ENCODE results near the gene CIB4.

DNA sequence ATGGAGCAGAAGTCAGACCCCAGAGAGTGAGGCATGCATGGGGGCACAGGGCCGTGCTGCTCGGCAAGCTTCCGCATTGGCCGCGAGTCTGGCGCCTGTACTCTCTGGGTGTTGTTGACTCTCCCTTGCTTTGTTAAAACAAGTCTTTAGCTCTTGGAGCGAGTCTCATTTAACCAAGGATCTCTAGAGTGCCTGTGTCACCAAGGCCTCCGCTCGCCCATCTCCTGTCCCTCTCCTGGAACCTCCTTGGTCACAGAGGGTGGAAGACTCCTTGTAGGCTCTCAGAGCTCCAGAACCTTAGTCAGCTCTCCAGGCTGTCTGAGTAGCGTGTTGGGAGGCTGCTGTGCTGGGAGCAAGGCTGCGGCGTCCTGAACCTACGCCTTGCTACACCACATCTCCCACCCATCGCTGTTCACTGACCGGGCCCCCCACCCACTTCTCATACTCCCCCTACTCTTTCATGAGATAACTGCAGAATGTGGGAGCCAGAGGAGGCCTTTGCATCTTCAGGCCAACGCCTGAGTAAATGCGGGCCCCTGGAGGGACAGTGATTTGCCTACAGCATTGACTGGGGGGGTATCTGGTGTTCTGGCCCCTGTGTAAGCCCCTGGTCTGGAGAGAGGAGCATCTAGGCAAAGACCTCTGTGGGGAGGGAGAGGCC is 66.1 kb downstream of the CIB4 start:
- TF ChIP-seq, protein P1, sequence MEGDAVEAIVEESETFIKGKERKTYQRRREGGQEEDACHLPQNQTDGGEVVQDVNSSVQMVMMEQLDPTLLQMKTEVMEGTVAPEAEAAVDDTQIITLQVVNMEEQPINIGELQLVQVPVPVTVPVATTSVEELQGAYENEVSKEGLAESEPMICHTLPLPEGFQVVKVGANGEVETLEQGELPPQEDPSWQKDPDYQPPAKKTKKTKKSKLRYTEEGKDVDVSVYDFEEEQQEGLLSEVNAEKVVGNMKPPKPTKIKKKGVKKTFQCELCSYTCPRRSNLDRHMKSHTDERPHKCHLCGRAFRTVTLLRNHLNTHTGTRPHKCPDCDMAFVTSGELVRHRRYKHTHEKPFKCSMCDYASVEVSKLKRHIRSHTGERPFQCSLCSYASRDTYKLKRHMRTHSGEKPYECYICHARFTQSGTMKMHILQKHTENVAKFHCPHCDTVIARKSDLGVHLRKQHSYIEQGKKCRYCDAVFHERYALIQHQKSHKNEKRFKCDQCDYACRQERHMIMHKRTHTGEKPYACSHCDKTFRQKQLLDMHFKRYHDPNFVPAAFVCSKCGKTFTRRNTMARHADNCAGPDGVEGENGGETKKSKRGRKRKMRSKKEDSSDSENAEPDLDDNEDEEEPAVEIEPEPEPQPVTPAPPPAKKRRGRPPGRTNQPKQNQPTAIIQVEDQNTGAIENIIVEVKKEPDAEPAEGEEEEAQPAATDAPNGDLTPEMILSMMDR (conservative IDR thresholded peaks at IDR 0.05; ENCODE audit: low read depth, low read length): no peak
- no peak for TF ChIP-seq EZH2 (IDR thresholded peaks at IDR 0.05; ENCODE audit: borderline replicate concordance, low read depth, low read length, poor library complexity, severe bottlenecking)
